ENCODE data around the gene IGSF23.
"Not testable (repeated sequence)": the region's sequence is repeated elsewhere in the genome, so short reads cannot be mapped to it uniquely, and the experiment has no call there.

The IGSF23 gene

GRCh38 chr19:44662691-44663385 lies 49.5 kb downstream of the IGSF23 start:
- no peak for DNase-seq (ENCODE audit: low read depth in 2 of 3, low spot score in 2 of 3)

- no peak for DNase-seq (ENCODE audit: low read depth in 2 of 3, low spot score in 2 of 3)
These were observed 50.6 kb downstream of the IGSF23 start for GRCh38 chr19:44663996-44664395.

- no peak for DNase-seq (ENCODE audit: low read depth in 2 of 3, low spot score in 2 of 3)
These were observed 51.6 kb downstream of the IGSF23 start for GRCh38 chr19:44664976-44665375.

GRCh38 chr19:44666852-44667556 lies 53.6 kb downstream of the IGSF23 start:
- no peak for DNase-seq (ENCODE audit: low read depth in 2 of 3, low spot score in 2 of 3)

GRCh38 chr19:44668985-44669764 lies 55.8 kb downstream of the IGSF23 start:
- no peak for DNase-seq (ENCODE audit: low read depth in 2 of 3, low spot score in 2 of 3)

- DNase-seq (ENCODE audit: low read depth in 2 of 3, low spot score in 2 of 3), result not testable (repeated sequence)
These were observed 56.7 kb downstream of the IGSF23 start for GRCh38 chr19:44670027-44670426.

- no peak for DNase-seq (ENCODE audit: low read depth in 2 of 3, low spot score in 2 of 3)
These were observed 58.0 kb downstream of the IGSF23 start, which contains the start of gene CEACAM19 for GRCh38 chr19:44671400-44671799. TSS of gene CEACAM19 (plus strand) at chr19:44671482. CDS start at chr19:44671932, 450 bp downstream.

GRCh38 chr19:44672226-44672625 lies 58.9 kb downstream of the IGSF23 start:
- no peak for DNase-seq (ENCODE audit: low read depth in 2 of 3, low spot score in 2 of 3)

GRCh38 chr19:44673510-44673909 lies 60.1 kb downstream of the IGSF23 start:
- DNase-seq (ENCODE audit: low read depth in 2 of 3, low spot score in 2 of 3), result no peak

- no peak for DNase-seq (ENCODE audit: low read depth in 2 of 3, low spot score in 2 of 3)
These were observed 62.2 kb downstream of the IGSF23 start for GRCh38 chr19:44675521-44675920.

GRCh38 chr19:44677019-44677811 lies 63.9 kb downstream of the IGSF23 start:
- no peak for DNase-seq (ENCODE audit: low read depth in 2 of 3, low spot score in 2 of 3)

GRCh38 chr19:44680536-44680935 lies 67.2 kb downstream of the IGSF23 start:
- no peak for DNase-seq (ENCODE audit: low read depth in 2 of 3, low spot score in 2 of 3)

- DNase-seq (ENCODE audit: low read depth in 2 of 3, low spot score in 2 of 3), result no peak
These were observed 68.8 kb downstream of the IGSF23 start for GRCh38 chr19:44681992-44682790.

GRCh38 chr19:44682807-44683206 lies 69.4 kb downstream of the IGSF23 start:
- no peak for DNase-seq (ENCODE audit: low read depth in 2 of 3, low spot score in 2 of 3)

- DNase-seq (ENCODE audit: low read depth in 2 of 3, low spot score in 2 of 3), result no peak
These were observed 70.3 kb downstream of the IGSF23 start for GRCh38 chr19:44683434-44684210.

GRCh38 chr19:44684396-44684795 lies 71.0 kb downstream of the IGSF23 start:
- not testable (repeated sequence) for DNase-seq (ENCODE audit: low read depth in 2 of 3, low spot score in 2 of 3)

- no peak for DNase-seq (ENCODE audit: low read depth in 2 of 3, low spot score in 2 of 3)
These were observed 71.8 kb downstream of the IGSF23 start for GRCh38 chr19:44684892-44685863.

GRCh38 chr19:44685877-44686276 lies 72.5 kb downstream of the IGSF23 start:
- no peak for DNase-seq (ENCODE audit: low read depth in 2 of 3, low spot score in 2 of 3)
